KMS-11 (cell line): Measurements from ENCODE around the gene COL26A1.

ENCODE experiments used
- H2AFZ ChIP-seq: fragments of 200-600 bp; sonication (generic); 2 replicates; pipeline ENCODE4 v1.6.1; 2016; ENCODE audit warnings: antibody characterized with exemption, mixed run types, low read depth
- H3K27ac ChIP-seq: fragments of 200-600 bp; sonication (generic); 2 replicates; pipeline ENCODE4 v1.6.1; 2016; ENCODE audit warnings: mild to moderate bottlenecking, mixed run types
- H3K27me3 ChIP-seq: fragments of 200-600 bp; sonication (generic); 2 replicates; pipeline ENCODE4 v1.6.1; 2017; ENCODE audit warnings: mild to moderate bottlenecking, low read depth, mixed run types, moderate library complexity; ENCODE audit not compliant: insufficient read depth
- H3K36me3 ChIP-seq: fragments of 200-600 bp; sonication (generic); 2 replicates; pipeline ENCODE4 v1.6.1; 2017; ENCODE audit warnings: mild to moderate bottlenecking, mixed run types; ENCODE audit not compliant: insufficient read depth
- H3K4me1 ChIP-seq: fragments of 200-600 bp; sonication (generic); 2 replicates; pipeline ENCODE4 v1.6.1; 2016; ENCODE audit warnings: mild to moderate bottlenecking, low read depth, mixed run types; ENCODE audit not compliant: poor library complexity, severe bottlenecking
- H3K4me2 ChIP-seq: fragments of 200-600 bp; sonication (generic); 2 replicates; pipeline ENCODE4 v1.7.0; 2016; ENCODE audit warnings: mild to moderate bottlenecking, mixed run types
- H3K4me3 ChIP-seq: fragments of 200-600 bp; sonication (generic); IDR thresholded peaks from 2 replicates; pipeline ENCODE4 v1.6.1; 2017; ENCODE audit warnings: low read depth, low read length, mixed read lengths; ENCODE audit not compliant: insufficient read depth
- H3K79me2 ChIP-seq: fragments of 200-600 bp; sonication (generic); 2 replicates; pipeline ENCODE4 v1.6.1; 2016; ENCODE audit warnings: low read depth, mixed run types; ENCODE audit not compliant: insufficient read depth
- H3K9ac ChIP-seq: fragments of 200-600 bp; sonication (generic); 2 replicates; pipeline ENCODE4 v1.6.1; 2016; ENCODE audit warnings: mild to moderate bottlenecking, mixed run types
- H4K20me1 ChIP-seq: fragments of 200-600 bp; sonication (generic); 2 replicates; pipeline ENCODE4 v1.6.1; 2016; ENCODE audit warnings: mild to moderate bottlenecking, mixed run types; ENCODE audit not compliant: insufficient read depth
- TF ChIP-seq, protein P1 (sequence below): fragments of 200-600 bp; sonication (generic); conservative IDR thresholded peaks from 2 replicates; pipeline ENCODE4 v1.6.1; 2017; ENCODE audit warnings: low read depth, mild to moderate bottlenecking, antibody characterized with exemption, low read length, moderate library complexity, mixed read lengths

The COL26A1 gene

GRCh38 chr7:101543242-101543766, 180.6 kb downstream of the COL26A1 start:
- no peaks in the 10 kb centered on the region for H4K20me1 ChIP-seq
- no peak overlapping the region for H3K9ac ChIP-seq
- no peaks in the 10 kb centered on the region for H3K4me1 ChIP-seq
- no peak overlapping the region for H3K4me3 ChIP-seq
- H3K36me3 ChIP-seq: no peaks in the 10 kb centered on the region
- H3K79me2 ChIP-seq: no peaks in the 10 kb centered on the region
- TF ChIP-seq, protein P1, sequence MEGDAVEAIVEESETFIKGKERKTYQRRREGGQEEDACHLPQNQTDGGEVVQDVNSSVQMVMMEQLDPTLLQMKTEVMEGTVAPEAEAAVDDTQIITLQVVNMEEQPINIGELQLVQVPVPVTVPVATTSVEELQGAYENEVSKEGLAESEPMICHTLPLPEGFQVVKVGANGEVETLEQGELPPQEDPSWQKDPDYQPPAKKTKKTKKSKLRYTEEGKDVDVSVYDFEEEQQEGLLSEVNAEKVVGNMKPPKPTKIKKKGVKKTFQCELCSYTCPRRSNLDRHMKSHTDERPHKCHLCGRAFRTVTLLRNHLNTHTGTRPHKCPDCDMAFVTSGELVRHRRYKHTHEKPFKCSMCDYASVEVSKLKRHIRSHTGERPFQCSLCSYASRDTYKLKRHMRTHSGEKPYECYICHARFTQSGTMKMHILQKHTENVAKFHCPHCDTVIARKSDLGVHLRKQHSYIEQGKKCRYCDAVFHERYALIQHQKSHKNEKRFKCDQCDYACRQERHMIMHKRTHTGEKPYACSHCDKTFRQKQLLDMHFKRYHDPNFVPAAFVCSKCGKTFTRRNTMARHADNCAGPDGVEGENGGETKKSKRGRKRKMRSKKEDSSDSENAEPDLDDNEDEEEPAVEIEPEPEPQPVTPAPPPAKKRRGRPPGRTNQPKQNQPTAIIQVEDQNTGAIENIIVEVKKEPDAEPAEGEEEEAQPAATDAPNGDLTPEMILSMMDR: no peak
- H2AFZ ChIP-seq: no peak overlapping the region; the same call in 1 of the 2 replicates
- H3K27me3 ChIP-seq: peaks cover 4% of the 10 kb centered on the region; the same call in 1 of the 2 replicates
- H3K27ac ChIP-seq: no peak overlapping the region
- H3K4me2 ChIP-seq: no peak overlapping the region

GRCh38 chr7:101543846-101544245, 181.2 kb downstream of the COL26A1 start:
- Histone ChIP-seq H3K27ac (no peak overlapping the region), H3K36me3 (no peaks in the 10 kb centered on the region), H3K79me2 (no peaks in the 10 kb centered on the region), H3K4me2 (no peak overlapping the region), H3K27me3 (peaks cover 6% of the 10 kb centered on the region; the same call in 1 of the 2 replicates), H3K4me3 (no peak overlapping the region), H3K9ac (no peak overlapping the region), H4K20me1 (no peaks in the 10 kb centered on the region), H2AFZ (no peak overlapping the region), H3K4me1 (no peaks in the 10 kb centered on the region)
- TF ChIP-seq, protein P1: no peak

DNA sequence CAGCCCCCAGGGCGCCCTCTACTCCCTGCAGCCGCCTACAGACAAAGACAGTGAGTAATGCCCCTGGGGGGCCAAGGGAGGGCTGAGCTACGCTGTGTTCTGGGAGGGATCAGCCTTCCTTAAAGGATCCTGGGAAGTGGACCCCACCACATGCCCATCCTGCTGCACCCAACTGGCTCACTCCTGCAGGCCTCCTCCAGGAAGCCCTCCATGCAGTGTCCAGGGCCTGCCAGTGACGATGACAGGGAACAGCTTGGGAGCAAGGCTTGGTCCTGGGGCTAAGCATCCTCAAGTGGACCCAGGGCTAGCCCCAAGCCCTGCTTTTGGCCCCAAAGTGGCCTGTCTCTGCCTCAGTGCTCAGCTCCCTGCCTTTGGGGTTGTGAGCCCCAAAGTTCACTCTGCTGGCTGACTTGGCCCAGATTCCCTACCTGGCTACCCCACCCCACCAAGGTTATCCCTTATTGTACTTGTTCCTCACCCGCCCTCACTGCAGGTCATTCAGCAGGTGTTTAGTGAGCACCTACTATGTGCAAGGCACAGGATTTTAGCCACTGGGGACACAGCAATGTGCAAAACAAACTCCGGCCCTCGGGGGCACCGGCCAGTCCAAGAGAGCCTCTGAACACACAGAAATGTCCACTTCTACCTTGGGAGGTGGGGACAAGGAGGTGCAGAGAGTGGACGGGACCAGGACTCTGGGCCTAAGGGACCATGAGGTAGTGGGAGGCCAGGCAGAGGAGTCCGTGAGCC, 182.9 kb downstream of the COL26A1 start:
- TF ChIP-seq, protein P1: no peak
- no peak overlapping the region for H3K4me2 ChIP-seq

GRCh38 chr7:101546308-101546936, 183.7 kb downstream of the COL26A1 start:
- Histone ChIP-seq H3K9ac (no peak overlapping the region), H3K4me2 (no peak overlapping the region), H3K79me2 (no peaks in the 10 kb centered on the region), H3K27ac (no peak overlapping the region), H3K4me1 (no peaks in the 10 kb centered on the region), H3K4me3 (no peak overlapping the region), H3K36me3 (no peaks in the 10 kb centered on the region), H4K20me1 (no peaks in the 10 kb centered on the region), H3K27me3 (peaks cover 15% of the 10 kb centered on the region; the same call in 1 of the 2 replicates), H2AFZ (no peak overlapping the region)
- TF ChIP-seq, protein P1: no peak

More for the DNA sequence above, 182.9 kb downstream of the COL26A1 start:
- no peak overlapping the region for H3K27ac ChIP-seq
- H3K9ac ChIP-seq: no peak overlapping the region
- H3K36me3 ChIP-seq: no peaks in the 10 kb centered on the region
- no peaks in the 10 kb centered on the region for H4K20me1 ChIP-seq
- H3K4me3 ChIP-seq: no peak overlapping the region
- peaks cover 15% of the 10 kb centered on the region; the same call in 1 of the 2 replicates for H3K27me3 ChIP-seq
- H2AFZ ChIP-seq: no peak overlapping the region
- H3K79me2 ChIP-seq: no peaks in the 10 kb centered on the region
- no peaks in the 10 kb centered on the region for H3K4me1 ChIP-seq
